EL (cell line): ENCODE results near the gene ITGAL.
"Not testable (repeated sequence)": the region's sequence is repeated elsewhere in the genome, so short reads cannot be mapped to it uniquely, and the experiment has no call there.

Experiments used
- DNase-seq: peaks from one replicate; pipeline ENCODE4 v3.0.0-alpha.2; 2016

Gene ITGAL

DNA sequence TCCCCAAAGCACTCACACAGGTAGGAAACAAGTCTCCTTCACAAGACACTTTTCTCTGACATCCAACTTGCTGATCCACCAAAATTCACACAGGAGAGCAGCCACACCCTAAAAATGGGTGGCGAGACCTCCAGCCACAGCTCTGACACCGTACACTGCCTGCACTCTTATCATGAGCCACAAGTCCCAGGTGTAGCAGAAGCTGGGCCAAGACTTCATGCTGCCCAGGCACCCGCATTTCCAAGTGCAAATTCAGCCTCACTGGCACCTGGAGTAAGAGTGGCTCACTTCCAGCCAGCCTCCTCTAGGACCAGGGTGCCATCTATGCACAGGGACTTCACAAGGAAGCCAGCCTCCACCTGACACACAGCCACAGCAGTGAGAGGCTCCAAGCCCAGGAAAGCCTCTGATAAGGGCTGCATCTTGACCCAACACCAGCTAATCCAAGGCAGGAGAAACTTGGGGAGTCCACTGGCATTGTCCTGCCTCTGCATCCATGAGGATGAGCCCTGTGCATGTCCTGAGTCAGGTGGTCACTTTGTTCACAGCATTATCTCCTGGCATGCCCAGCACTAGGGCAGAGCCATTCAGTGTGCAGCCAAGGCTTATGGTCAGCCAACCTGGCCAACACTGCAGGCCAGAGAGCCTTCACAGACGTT, 56.4 kb downstream of the ITGAL start:
- no peak for DNase-seq

GRCh38 chr16:30530163-30531037, 57.9 kb downstream of the ITGAL start:
- DNase-seq, result no peak

DNA sequence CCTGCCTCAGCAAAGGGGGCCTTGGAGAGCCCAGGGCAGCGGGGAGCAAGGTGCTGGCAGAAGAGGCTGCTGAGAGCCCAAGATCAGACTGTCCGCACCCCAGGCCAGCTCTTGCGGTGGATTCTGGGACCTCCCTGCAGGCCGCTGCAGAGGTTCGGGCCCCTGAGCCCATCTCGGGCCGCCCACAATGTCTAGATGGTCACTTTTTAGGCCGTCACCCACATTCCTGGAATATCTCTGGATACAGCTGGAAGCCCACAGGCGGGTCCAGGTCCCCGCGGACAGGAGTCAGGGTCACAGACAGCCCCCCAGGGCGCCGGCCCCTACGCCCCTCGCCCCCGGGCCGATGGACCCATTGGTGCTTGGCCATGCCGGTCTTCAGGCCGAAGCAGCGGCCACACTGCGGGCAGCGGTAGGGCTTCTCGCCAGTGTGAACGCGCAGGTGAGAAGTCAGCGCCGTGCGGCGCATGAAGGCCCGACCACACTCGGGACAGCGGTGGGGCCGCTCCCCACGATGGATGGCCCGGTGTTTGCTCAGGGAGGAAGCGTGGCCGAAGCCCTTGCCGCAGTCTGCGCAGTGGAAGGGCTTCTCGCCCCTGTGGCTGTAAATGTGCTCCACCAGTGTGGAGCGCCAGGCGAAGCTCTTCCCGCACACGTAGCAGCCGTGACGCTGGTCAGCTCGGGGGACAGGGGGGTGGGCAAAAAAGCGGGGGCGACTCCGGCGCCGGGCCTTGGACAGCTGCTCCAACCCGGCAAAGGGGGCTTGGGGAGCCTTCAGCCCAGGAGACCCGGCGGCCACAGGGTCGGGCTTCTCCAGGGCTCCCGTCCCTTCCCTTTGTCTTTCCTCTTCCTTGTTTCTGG, 60.0 kb downstream of the ITGAL start:
- DNase-seq, result no peak

DNA sequence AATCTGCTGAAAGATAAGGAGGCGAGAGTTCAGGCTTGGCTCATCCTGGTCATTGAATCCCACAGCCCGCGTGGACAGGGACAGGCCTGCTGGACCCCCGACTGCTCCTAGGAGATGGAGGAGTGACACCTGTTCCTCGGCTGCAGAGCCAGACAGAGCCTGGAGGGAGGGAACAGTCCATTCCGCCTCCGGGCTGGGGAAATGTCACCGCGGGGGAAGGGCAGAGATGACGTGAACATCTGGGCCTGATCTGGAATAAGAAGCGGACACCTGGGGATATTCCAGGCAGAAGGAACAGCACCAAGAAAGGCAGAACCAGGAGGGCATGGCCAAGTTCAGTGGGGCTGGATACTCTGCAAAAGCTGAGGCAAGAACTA, 60.6 kb downstream of the ITGAL start:
- no peak for DNase-seq

- DNase-seq, result peak; percentile 16
Observed at GRCh38 chr16:30533748-30534367, 61.3 kb downstream of the ITGAL start.

GRCh38 chr16:30534368-30535105, 62.0 kb downstream of the ITGAL start, which contains the start of gene ZNF747:
Gene ZNF747 (minus strand): TSS chr16:30534858. CDS start chr16:30534679, 179 bp downstream.
- peak; percentile 76 for DNase-seq

DNA sequence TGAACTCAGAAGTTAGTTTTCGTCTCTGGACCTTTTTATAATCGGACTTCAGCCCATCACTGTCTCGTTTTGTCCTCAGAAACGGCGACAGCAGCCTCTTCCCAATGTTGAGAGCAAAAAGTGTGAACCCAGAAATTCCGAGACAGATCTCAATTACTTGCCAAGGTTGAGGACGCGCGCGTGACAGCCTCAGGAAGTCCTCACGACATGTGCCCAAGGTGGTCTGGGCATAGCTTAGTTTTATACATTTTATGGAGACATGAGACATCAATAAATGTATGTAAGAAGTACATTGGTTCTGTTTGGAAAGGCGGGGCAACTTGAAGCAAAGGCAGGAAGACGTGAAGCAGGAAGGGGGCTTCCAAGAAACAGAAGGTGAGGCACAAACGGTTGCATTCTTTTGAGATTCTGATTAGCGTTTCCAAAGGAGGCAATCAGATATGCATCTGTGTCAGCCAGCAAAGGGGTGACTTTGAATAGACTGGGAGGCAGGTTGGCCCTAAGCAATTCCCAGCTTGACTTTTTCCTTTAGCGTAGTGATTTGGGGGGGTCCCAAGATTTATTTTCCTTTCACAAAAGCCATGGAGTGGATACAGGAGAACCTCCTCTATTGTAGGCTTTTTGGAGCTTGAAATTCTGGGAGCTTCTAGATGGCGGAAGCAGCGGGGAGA, 62.7 kb downstream of the ITGAL start:
- DNase-seq, result no peak

DNA sequence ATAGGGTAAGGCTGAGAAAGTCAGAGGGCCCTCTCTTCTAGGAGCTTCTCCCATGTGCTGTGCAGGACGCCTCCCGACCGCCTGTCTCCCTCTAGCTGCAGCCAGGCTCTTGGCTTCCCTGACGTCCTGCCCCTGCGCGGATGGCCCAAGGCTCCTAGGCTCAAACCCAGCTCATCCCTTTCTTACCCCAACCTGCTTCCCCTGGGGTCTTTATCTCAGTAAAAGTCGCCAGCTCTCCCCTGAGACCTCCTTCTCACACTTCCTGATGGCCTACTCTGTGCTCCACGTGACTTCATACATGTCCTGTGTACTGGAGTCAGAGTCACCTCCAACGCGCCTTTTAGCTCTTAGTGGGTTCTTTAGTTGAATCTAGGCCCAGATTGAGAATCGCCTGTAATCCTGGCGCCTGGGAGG, 63.2 kb downstream of the ITGAL start:
- peak; percentile 71 for DNase-seq

GRCh38 chr16:30536391-30537024, 64.0 kb downstream of the ITGAL start:
- DNase-seq, result not testable (repeated sequence)

DNA sequence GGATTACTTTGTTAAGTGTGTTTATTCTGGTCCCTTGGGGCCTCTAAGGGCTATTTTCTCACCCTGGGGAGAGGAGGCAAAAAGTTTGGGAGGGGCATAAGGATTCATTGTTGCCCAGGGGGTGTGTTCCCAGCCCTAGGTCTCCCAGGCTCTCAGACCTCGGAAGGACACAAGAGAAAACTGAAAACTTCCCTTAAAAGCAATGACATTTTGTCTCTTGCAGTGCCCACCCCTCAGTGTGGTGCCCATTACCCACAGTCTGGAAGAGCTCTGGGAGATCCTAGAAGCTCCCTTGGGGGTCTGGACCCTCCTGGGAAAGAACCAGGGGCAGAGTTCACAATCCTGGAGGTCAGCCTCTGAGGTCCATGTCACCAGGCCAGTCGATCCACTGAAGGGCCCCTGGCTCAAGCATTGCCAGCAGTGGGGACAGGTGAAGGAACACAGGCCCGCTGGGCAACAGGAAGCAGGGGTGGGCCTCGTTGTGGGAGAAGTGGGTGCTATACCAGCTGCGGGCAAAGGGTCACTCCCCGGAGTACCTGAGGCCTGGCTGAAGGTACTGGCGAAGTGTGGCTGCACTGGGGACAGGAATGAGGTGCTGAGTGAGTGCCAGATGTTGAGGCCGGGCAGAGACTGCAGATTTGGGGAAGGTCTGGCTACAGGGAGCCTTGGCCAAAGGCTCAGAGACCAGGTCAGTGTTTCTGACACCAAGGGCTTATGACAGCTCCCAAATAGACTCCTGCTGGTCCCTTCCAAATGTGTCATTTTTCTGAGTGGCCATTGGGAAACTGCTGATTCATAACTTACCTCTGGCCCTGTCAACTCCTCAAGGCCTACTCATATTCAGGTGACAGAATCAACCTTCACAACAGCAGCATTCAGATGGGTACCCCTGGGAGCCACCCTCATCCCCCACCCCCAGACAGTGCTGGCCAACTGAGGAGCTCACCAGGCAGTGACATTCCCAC, 66.7 kb downstream of the ITGAL start:
- DNase-seq, result no peak

DNA sequence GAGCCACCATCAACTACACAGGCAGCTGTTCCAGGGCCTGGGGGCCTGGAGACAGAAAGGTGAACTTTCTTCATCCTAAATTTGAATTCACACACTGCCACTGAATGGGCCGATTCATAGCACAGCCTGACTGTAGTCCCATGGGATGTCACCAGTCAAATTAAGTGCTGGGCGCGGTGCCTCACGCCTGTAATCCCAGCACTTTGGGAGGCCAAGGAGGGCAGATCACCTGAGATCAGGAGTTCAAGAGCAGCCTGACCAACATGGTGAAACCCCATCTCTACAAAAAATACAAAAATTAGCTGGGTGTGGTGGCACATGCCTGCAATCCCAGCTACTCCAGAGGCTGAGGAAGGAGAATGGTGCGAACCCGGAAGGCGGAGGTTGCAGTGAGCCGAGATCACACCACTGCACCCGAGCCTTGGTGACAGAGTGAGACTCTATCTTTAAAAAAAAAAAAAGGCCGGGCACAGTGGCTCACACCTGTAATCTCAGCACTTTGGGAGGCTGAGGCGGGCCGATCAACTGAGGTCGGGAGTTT, 67.5 kb downstream of the ITGAL start:
- DNase-seq, result not testable (repeated sequence)

GRCh38 chr16:30540916-30541464, 68.4 kb downstream of the ITGAL start:
- not testable (repeated sequence) for DNase-seq

DNA sequence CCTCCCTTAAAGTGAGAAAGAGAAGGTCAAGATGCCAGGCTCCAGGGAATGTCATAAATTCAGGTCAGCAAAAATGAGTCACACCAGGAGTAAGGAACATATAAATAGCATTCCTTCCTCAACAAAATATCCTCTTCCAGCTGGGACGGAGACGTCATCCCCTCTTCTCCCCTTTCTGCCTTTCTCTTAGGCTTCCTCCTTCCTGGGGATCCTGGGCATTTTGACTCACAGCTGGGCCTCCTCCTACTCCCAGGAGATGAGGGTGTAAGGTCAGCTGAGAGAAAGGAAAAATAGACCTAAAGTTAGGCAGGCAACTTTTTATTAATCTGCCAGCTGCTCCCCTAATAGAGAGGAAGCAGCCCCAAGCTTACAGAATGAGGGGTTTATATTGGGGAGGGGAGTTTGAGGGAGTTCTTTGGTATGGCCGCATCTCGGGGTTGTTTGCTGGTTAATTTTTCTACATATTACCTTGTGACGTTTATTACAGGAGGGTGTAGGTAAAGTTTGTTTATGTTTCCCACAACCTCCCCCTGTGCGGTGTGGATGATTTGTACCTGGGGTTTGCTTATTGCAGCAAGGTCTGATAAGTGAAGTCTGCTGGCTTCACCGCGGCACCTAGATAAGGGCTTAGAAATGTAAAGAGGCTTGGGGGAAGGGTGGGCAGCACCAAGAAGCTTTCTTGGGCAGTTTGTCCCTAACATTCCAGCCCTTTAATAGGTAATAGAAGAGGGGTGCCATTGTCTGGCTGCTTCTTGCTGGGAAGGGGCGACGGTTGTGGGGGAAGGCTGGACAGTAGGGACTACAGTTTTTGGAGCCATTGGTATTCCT, 69.2 kb downstream of the ITGAL start:
- peak; percentile 56 for DNase-seq

GRCh38 chr16:30543067-30543466, 70.5 kb downstream of the ITGAL start:
- no peak for DNase-seq

DNA sequence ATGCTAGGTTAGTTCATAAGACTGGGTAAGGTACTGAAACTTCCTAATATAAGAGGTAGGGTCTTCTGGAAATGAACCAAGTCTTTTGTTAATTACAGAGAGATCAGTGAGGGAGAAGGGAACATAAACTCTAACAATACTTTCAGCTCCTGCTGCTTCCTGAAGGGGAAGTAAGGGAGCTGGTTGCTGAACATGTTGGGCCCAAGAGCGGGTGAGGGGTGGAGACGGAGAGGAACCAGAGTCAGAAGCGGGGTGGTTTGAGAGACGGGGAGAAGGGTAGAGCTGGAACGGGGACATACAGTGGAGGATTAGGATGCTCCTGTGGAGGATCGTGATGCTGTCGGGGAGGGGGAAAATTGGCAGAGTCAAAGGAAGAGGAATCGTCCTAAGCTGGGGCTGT, 73.6 kb downstream of the ITGAL start:
- DNase-seq, result no peak

- DNase-seq, result no peak
Observed at GRCh38 chr16:30548416-30549253, 76.1 kb downstream of the ITGAL start.

DNA sequence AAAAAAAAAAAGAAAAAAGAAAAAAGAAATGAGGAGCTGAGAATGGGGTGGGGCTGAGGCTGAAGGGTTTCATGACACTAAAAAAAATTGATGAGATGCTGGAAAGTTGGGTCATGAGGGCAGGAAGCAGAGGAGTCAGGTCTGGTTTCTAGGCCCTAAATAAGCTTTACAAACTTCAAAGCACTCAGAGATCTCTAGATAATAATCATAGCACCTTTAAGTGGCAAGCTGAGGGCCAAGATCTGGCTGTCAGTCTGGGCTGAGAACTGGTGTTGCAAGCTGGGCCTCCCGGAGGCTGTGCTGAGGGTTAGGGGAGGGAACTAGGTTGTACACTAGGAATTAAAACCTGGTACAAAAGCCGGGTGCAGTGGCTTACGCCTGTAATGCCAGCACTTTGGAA, 79.2 kb downstream of the ITGAL start:
- no peak for DNase-seq
